ENCODE results near the gene USP9X. TPM values are rescaled to one million over a fixed set of nuclear protein-coding genes. Genes with fewer than 3 reads are reported as not detected.
"Not testable (repeated sequence)": the region's sequence is repeated elsewhere in the genome, so short reads cannot be mapped to it uniquely, and the experiment has no call there.

Gene USP9X
- total RNA-seq, 3 donors from 2014 or later: 33.9 to 35.9 (median 34.1) TPM

- DNase-seq: no peak
- ATAC-seq: no peak
- Mint-ChIP-seq H3K4me3 (no peak overlapping the region), H3K36me3 (ENCODE audit: insufficient read depth) (peaks cover 16% of the 10 kb centered on the region), H3K4me1 (ENCODE audit: low read depth) (no peaks in the 10 kb centered on the region), H3K27me3 (ENCODE audit: low read depth) (no peaks in the 10 kb centered on the region), H3K9me3 (no peaks in the 10 kb centered on the region)
Measured at GRCh38 chrX:41153957-41154356, 68.7 kb downstream of the USP9X start.

GRCh38 chrX:41164449-41164848 lies 79.2 kb downstream of the USP9X start:
- Mint-ChIP-seq H3K27me3 (ENCODE audit: low read depth) (no peaks in the 10 kb centered on the region), H3K36me3 (ENCODE audit: insufficient read depth) (peaks cover 15% of the 10 kb centered on the region), H3K4me3 (no peak overlapping the region)

GRCh38 chrX:41167888-41168287 lies 82.6 kb downstream of the USP9X start:
- Mint-ChIP-seq H3K9me3 (no peaks in the 10 kb centered on the region), H3K4me1 (ENCODE audit: low read depth) (no peaks in the 10 kb centered on the region), H3K4me3 (no peak overlapping the region), H3K27me3 (ENCODE audit: low read depth) (no peaks in the 10 kb centered on the region), H3K36me3 (ENCODE audit: insufficient read depth) (peaks cover 23% of the 10 kb centered on the region)
- DNase-seq (no peak), ATAC-seq (no peak)

More at GRCh38 chrX:41164449-41164848, 79.2 kb downstream of the USP9X start:
- DNase-seq: no peak
- ATAC-seq: no peak
- H3K9me3 Mint-ChIP-seq: no peaks in the 10 kb centered on the region
- H3K4me1 Mint-ChIP-seq (ENCODE audit: low read depth): no peaks in the 10 kb centered on the region

GRCh38 chrX:41176263-41176662 lies 91.0 kb downstream of the USP9X start:
- no peaks in the 10 kb centered on the region for H3K27me3 Mint-ChIP-seq (ENCODE audit: low read depth)
- H3K9me3 Mint-ChIP-seq: no peaks in the 10 kb centered on the region
- ATAC-seq (no peak), DNase-seq (no peak)
- H3K4me1 Mint-ChIP-seq (ENCODE audit: low read depth): peaks cover 33% of the 10 kb centered on the region
- H3K4me3 Mint-ChIP-seq: no peak overlapping the region
- peaks cover 23% of the 10 kb centered on the region for H3K36me3 Mint-ChIP-seq (ENCODE audit: insufficient read depth)

GRCh38 chrX:41177297-41177696 lies 92.1 kb downstream of the USP9X start:
- Mint-ChIP-seq H3K27me3 (ENCODE audit: low read depth) (no peaks in the 10 kb centered on the region), H3K4me1 (ENCODE audit: low read depth) (peaks cover 33% of the 10 kb centered on the region), H3K36me3 (ENCODE audit: insufficient read depth) (peaks cover 19% of the 10 kb centered on the region), H3K9me3 (no peaks in the 10 kb centered on the region), H3K4me3 (no peak overlapping the region)
- DNase-seq: no peak
- no peak for ATAC-seq

GRCh38 chrX:41178201-41178600 lies 93.0 kb downstream of the USP9X start:
- H3K4me1 Mint-ChIP-seq (ENCODE audit: low read depth): peaks cover 33% of the 10 kb centered on the region
- no peak overlapping the region for H3K4me3 Mint-ChIP-seq
- ATAC-seq (peak in 1 of 2 donors; percentile 62), DNase-seq (no peak)
- H3K36me3 Mint-ChIP-seq (ENCODE audit: insufficient read depth): peaks cover 14% of the 10 kb centered on the region
- no peaks in the 10 kb centered on the region for H3K27me3 Mint-ChIP-seq (ENCODE audit: low read depth)
- no peaks in the 10 kb centered on the region for H3K9me3 Mint-ChIP-seq

GRCh38 chrX:41180194-41180908 lies 95.1 kb downstream of the USP9X start:
- no peaks in the 10 kb centered on the region for H3K9me3 Mint-ChIP-seq
- H3K4me1 Mint-ChIP-seq (ENCODE audit: low read depth): peaks cover 37% of the 10 kb centered on the region
- peak; percentile 72 to 79 for ATAC-seq
- H3K4me3 Mint-ChIP-seq: no peak overlapping the region
- peak; percentile 36 for DNase-seq
- H3K36me3 Mint-ChIP-seq (ENCODE audit: insufficient read depth): peaks cover 8% of the 10 kb centered on the region
- no peaks in the 10 kb centered on the region for H3K27me3 Mint-ChIP-seq (ENCODE audit: low read depth)

- no peaks in the 10 kb centered on the region for H3K27me3 Mint-ChIP-seq (ENCODE audit: low read depth)
- ATAC-seq (no peak), DNase-seq (no peak)
- H3K4me3 Mint-ChIP-seq: no peak overlapping the region
- H3K36me3 Mint-ChIP-seq (ENCODE audit: insufficient read depth): peaks cover 15% of the 10 kb centered on the region
- no peaks in the 10 kb centered on the region for H3K9me3 Mint-ChIP-seq
- peaks cover 23% of the 10 kb centered on the region for H3K4me1 Mint-ChIP-seq (ENCODE audit: low read depth)
Measured at GRCh38 chrX:41184312-41184711, 99.1 kb downstream of the USP9X start.

- not testable (repeated sequence) for DNase-seq; ATAC-seq; H3K27me3 Mint-ChIP-seq (ENCODE audit: low read depth); H3K4me3 Mint-ChIP-seq; H3K9me3 Mint-ChIP-seq; H3K4me1 Mint-ChIP-seq (ENCODE audit: low read depth)
- peaks cover 19% of the 10 kb centered on the region for H3K36me3 Mint-ChIP-seq (ENCODE audit: insufficient read depth)
Measured at GRCh38 chrX:41186946-41187345, 101.7 kb downstream of the USP9X start.

- H3K4me1 Mint-ChIP-seq (ENCODE audit: low read depth): peaks cover 7% of the 10 kb centered on the region
- DNase-seq (no peak), ATAC-seq (no peak)
- H3K4me3 Mint-ChIP-seq: no peak overlapping the region
- no peaks in the 10 kb centered on the region for H3K27me3 Mint-ChIP-seq (ENCODE audit: low read depth)
- H3K9me3 Mint-ChIP-seq: no peaks in the 10 kb centered on the region
- H3K36me3 Mint-ChIP-seq (ENCODE audit: insufficient read depth): peaks cover 28% of the 10 kb centered on the region
Measured at GRCh38 chrX:41189156-41189555, 103.9 kb downstream of the USP9X start.

- peaks cover 2% of the 10 kb centered on the region for H3K4me1 Mint-ChIP-seq (ENCODE audit: low read depth)
- H3K9me3 Mint-ChIP-seq: no peaks in the 10 kb centered on the region
- no peak overlapping the region for H3K4me3 Mint-ChIP-seq
- no peaks in the 10 kb centered on the region for H3K27me3 Mint-ChIP-seq (ENCODE audit: low read depth)
- ATAC-seq (no peak), DNase-seq (no peak)
- peaks cover 22% of the 10 kb centered on the region for H3K36me3 Mint-ChIP-seq (ENCODE audit: insufficient read depth)
Measured at GRCh38 chrX:41192880-41193279, 107.6 kb downstream of the USP9X start.

- no peak for DNase-seq
- Mint-ChIP-seq H3K27me3 (ENCODE audit: low read depth) (no peaks in the 10 kb centered on the region), H3K36me3 (ENCODE audit: insufficient read depth) (peaks cover 30% of the 10 kb centered on the region), H3K4me1 (ENCODE audit: low read depth) (no peaks in the 10 kb centered on the region), H3K4me3 (no peak overlapping the region), H3K9me3 (no peaks in the 10 kb centered on the region)
- ATAC-seq: no peak
Measured at GRCh38 chrX:41198410-41198809, 113.2 kb downstream of the USP9X start.

GRCh38 chrX:41200785-41201184 lies 115.5 kb downstream of the USP9X start:
- no peaks in the 10 kb centered on the region for H3K4me1 Mint-ChIP-seq (ENCODE audit: low read depth)
- DNase-seq (no peak), ATAC-seq (no peak)
- H3K27me3 Mint-ChIP-seq (ENCODE audit: low read depth): no peaks in the 10 kb centered on the region
- H3K36me3 Mint-ChIP-seq (ENCODE audit: insufficient read depth): peaks cover 46% of the 10 kb centered on the region
- H3K4me3 Mint-ChIP-seq: no peak overlapping the region
- no peaks in the 10 kb centered on the region for H3K9me3 Mint-ChIP-seq

GRCh38 chrX:41209853-41210252 lies 124.6 kb downstream of the USP9X start:
- Mint-ChIP-seq H3K36me3 (ENCODE audit: insufficient read depth) (peaks cover 44% of the 10 kb centered on the region), H3K27me3 (ENCODE audit: low read depth) (no peaks in the 10 kb centered on the region), H3K4me3 (no peak overlapping the region), H3K9me3 (peaks cover 8% of the 10 kb centered on the region), H3K4me1 (ENCODE audit: low read depth) (no peaks in the 10 kb centered on the region)
- ATAC-seq (no peak), DNase-seq (no peak)

GRCh38 chrX:41224605-41225004 lies 139.4 kb downstream of the USP9X start:
- ATAC-seq: no peak
- no peak overlapping the region for H3K4me3 Mint-ChIP-seq
- peaks cover 25% of the 10 kb centered on the region for H3K36me3 Mint-ChIP-seq (ENCODE audit: insufficient read depth)

More at GRCh38 chrX:41224605-41225004, 139.4 kb downstream of the USP9X start:
- no peaks in the 10 kb centered on the region for H3K9me3 Mint-ChIP-seq
- no peaks in the 10 kb centered on the region for H3K27me3 Mint-ChIP-seq (ENCODE audit: low read depth)
- H3K4me1 Mint-ChIP-seq (ENCODE audit: low read depth): no peaks in the 10 kb centered on the region
- no peak for DNase-seq
